Medulla oblongata (tissue), 1 donor: ENCODE data around the gene KY.

ENCODE experiments used
- DNase-seq: peaks from one replicate; pipeline ENCODE4 v3.0.0-alpha.2; 2015; ENCODE audit errors: extremely low spot score

The KY gene

GRCh38 chr3:134650431-134651346, at the start of gene KY:
TSS of gene KY (minus strand) at chr3:134651022. CDS start at chr3:134650960, 62 bp downstream.
- peak; percentile 68 for DNase-seq

- DNase-seq: no peak
Measured at GRCh38 chr3:134699721-134700120, 48.9 kb upstream of the KY start.

- DNase-seq: no peak
Measured at GRCh38 chr3:134699141-134699711, 48.4 kb upstream of the KY start.

- DNase-seq: peak; percentile 54
Measured at GRCh38 chr3:134697830-134698689, 47.2 kb upstream of the KY start.

GRCh38 chr3:134696155-134696554, 45.3 kb upstream of the KY start:
- no peak for DNase-seq

GRCh38 chr3:134694946-134695543, 44.2 kb upstream of the KY start:
- DNase-seq: no peak

- peak; percentile 38 for DNase-seq
Measured at GRCh38 chr3:134694466-134694865, 43.6 kb upstream of the KY start.

GRCh38 chr3:134693804-134694203, 43.0 kb upstream of the KY start:
- DNase-seq: no peak

GRCh38 chr3:134693226-134693625, 42.4 kb upstream of the KY start:
- no peak for DNase-seq

GRCh38 chr3:134690226-134690625, 39.4 kb upstream of the KY start:
- DNase-seq: no peak

GRCh38 chr3:134687642-134688041, 36.8 kb upstream of the KY start:
- no peak for DNase-seq

- DNase-seq: no peak
Measured at GRCh38 chr3:134685929-134686802, 35.3 kb upstream of the KY start.

GRCh38 chr3:134682196-134682880, 31.5 kb upstream of the KY start:
- DNase-seq: no peak

- no peak for DNase-seq
Measured at GRCh38 chr3:134681522-134681900, 30.7 kb upstream of the KY start.

GRCh38 chr3:134680796-134681521, 30.1 kb upstream of the KY start:
- no peak for DNase-seq

- DNase-seq: no peak
Measured at GRCh38 chr3:134677987-134678308, 27.1 kb upstream of the KY start.

GRCh38 chr3:134677196-134677986, 26.6 kb upstream of the KY start:
- DNase-seq: no peak

GRCh38 chr3:134675726-134676256, 25.0 kb upstream of the KY start:
- DNase-seq: no peak

GRCh38 chr3:134672571-134672970, 21.7 kb upstream of the KY start:
- no peak for DNase-seq
